ENCODE results near the gene CT47A1.
A peak's percentile ranks its signal among the peaks of the same experiment; 100 is the strongest.
"Not testable (repeated sequence)": the region's sequence is repeated elsewhere in the genome, so short reads cannot be mapped to it uniquely, and the experiment has no call there.

Gene CT47A1

DNA sequence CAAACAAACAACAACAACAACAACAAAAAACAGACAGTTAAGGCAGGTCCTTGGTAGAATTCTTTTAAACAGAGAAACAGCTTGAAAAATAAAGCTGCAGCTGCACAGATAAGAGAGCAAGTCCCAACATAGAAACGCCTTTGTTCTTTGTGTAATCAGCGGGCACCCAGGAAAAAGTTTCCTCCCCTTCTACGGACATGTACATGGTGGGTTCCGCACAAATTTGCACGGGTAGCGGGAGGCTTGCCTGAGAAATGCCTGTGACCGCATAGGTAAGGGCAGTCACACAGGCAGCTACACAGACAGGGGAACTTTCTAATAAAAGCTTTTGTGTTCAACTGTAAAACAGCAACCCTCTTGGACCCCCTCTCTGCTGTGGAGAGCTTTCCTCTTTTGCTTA, 25.7 kb upstream of the CT47A1 start:
- no peaks in the 10 kb centered on the region for H3K27me3 ChIP-seq (replicated peaks; ENCODE audit: control insufficient read depth, insufficient read depth, low read length)
- no peaks in the 10 kb centered on the region for H3K36me3 ChIP-seq (ENCODE audit: control insufficient read depth, insufficient read depth, low read length)
- TF ChIP-seq, protein P1, sequence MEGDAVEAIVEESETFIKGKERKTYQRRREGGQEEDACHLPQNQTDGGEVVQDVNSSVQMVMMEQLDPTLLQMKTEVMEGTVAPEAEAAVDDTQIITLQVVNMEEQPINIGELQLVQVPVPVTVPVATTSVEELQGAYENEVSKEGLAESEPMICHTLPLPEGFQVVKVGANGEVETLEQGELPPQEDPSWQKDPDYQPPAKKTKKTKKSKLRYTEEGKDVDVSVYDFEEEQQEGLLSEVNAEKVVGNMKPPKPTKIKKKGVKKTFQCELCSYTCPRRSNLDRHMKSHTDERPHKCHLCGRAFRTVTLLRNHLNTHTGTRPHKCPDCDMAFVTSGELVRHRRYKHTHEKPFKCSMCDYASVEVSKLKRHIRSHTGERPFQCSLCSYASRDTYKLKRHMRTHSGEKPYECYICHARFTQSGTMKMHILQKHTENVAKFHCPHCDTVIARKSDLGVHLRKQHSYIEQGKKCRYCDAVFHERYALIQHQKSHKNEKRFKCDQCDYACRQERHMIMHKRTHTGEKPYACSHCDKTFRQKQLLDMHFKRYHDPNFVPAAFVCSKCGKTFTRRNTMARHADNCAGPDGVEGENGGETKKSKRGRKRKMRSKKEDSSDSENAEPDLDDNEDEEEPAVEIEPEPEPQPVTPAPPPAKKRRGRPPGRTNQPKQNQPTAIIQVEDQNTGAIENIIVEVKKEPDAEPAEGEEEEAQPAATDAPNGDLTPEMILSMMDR (IDR thresholded peaks at IDR 0.05; ENCODE audit: insufficient read depth, low read length, poor library complexity, severe bottlenecking), result no peak
- no peak overlapping the region for H3K4me3 ChIP-seq (replicated peaks; ENCODE audit: low read depth, low read length)
- DNase-seq (ENCODE audit: extremely low read depth, insufficient read length), result no peak

DNA sequence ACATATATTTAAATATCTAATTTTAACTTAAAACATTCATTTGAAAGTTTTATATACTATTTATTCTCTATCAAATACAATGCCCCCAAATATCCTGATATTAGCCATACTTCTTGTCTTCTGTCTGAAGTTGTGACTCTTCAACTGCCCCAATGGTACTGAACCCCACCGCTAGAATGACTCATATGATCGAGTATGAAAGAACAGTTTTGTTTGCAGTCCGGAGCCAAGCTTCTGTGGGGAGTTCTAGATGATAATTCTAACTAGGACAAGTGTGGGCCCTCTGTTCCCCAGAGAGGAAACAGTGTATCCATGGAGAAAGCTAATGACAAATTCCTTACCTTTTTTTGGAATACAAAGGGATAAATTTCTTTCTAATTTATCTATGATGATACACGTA, 24.7 kb upstream of the CT47A1 start:
- no peaks in the 10 kb centered on the region for H3K27me3 ChIP-seq (replicated peaks; ENCODE audit: control insufficient read depth, insufficient read depth, low read length)
- DNase-seq (ENCODE audit: extremely low read depth, insufficient read length), result no peak
- H3K36me3 ChIP-seq (ENCODE audit: control insufficient read depth, insufficient read depth, low read length), result no peaks in the 10 kb centered on the region
- TF ChIP-seq, protein P1 (IDR thresholded peaks at IDR 0.05; ENCODE audit: insufficient read depth, low read length, poor library complexity, severe bottlenecking), result no peak
- no peak overlapping the region for H3K4me3 ChIP-seq (replicated peaks; ENCODE audit: low read depth, low read length)

DNA sequence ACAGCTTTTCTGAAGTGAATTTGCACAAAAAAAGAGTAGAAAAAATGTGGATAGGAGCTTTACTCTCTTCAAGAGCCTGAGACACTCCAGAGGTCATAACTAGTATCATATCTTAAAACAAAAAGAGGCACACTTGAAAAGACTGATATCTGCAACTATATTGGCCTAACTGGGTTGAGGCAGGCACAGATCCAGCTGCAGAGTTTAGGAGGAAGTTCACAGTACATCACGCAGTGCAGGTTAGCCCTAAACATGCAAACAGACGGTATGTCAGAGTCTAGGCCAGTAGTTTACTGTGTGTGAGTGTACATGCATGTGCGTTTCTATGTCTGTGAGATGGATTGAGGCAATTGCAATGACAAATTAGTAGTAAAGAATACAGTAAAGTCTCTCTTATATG, 24.2 kb upstream of the CT47A1 start:
- Histone ChIP-seq H3K36me3 (ENCODE audit: control insufficient read depth, insufficient read depth, low read length) (no peaks in the 10 kb centered on the region), H3K4me3 (replicated peaks; ENCODE audit: low read depth, low read length) (no peak overlapping the region), H3K27me3 (replicated peaks; ENCODE audit: control insufficient read depth, insufficient read depth, low read length) (no peaks in the 10 kb centered on the region)
- TF ChIP-seq, protein P1 (IDR thresholded peaks at IDR 0.05; ENCODE audit: insufficient read depth, low read length, poor library complexity, severe bottlenecking), result no peak
- no peak for DNase-seq (ENCODE audit: extremely low read depth, insufficient read length)

DNA sequence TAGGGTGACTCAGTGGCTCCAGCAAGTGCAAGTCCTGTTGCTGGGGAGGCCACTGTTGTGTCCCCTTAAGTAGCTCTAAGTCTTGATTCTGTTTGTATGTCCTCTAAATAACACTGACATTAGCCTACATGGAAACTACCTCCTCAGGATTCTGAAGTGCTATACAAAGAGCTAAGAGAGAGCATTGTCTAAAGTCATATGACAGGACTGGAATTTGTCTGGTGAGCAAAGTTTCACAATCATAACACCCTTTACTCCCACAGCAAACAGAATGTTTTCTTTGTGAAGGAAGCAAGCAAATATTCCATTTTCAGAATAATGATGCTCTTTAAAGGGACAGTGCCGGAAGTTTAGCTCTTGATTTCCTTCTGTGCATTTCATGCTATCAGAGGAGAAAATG, 23.4 kb upstream of the CT47A1 start:
- TF ChIP-seq, protein P1 (IDR thresholded peaks at IDR 0.05; ENCODE audit: insufficient read depth, low read length, poor library complexity, severe bottlenecking), result no peak
- no peak for DNase-seq (ENCODE audit: extremely low read depth, insufficient read length)
- Histone ChIP-seq H3K36me3 (ENCODE audit: control insufficient read depth, insufficient read depth, low read length) (no peaks in the 10 kb centered on the region), H3K27me3 (replicated peaks; ENCODE audit: control insufficient read depth, insufficient read depth, low read length) (no peaks in the 10 kb centered on the region), H3K4me3 (replicated peaks; ENCODE audit: low read depth, low read length) (no peak overlapping the region)

DNA sequence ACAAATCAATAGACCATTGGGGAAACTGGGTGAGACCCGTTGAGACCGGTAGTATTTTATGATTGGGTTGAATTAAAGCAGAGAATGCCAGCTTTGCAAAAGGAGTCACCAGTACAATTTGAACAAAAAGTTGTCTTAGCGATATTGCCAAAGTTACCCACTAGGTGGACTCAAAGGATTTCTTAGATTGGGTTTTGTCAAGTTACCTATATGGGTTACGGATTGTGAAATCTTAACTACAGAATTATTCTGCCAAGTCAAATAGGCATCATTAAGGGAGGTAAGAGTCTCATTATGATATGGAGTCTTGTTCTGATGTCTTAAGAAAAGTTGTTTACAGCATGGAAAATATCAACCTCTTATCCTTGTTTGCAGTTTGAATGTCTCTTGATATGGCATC, 15.0 kb upstream of the CT47A1 start:
- Histone ChIP-seq H3K4me3 (replicated peaks; ENCODE audit: low read depth, low read length) (no peak overlapping the region), H3K36me3 (ENCODE audit: control insufficient read depth, insufficient read depth, low read length) (no peaks in the 10 kb centered on the region), H3K27me3 (replicated peaks; ENCODE audit: control insufficient read depth, insufficient read depth, low read length) (no peaks in the 10 kb centered on the region)
- TF ChIP-seq, protein P1 (IDR thresholded peaks at IDR 0.05; ENCODE audit: insufficient read depth, low read length, poor library complexity, severe bottlenecking), result peak; percentile 28
- DNase-seq (ENCODE audit: extremely low read depth, insufficient read length), result no peak

DNA sequence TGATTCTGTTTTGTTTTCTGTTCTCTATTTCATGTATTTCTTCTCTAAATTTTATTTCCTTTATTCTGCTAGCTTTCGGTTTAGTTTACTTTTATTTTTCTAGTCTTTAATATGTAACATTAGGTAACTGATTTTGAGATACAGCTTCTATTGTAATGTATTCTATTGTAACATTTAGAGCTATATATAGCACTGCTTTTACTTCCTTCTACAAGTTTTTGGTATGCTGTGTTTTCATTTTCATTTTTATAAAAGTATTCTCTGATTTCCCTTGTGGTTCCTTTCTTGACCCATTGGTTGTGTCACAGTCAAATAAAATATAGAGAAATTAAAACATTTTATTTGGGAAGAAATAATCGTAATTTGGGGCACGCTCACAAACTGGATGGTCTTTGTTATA, 13.9 kb upstream of the CT47A1 start:
- Histone ChIP-seq H3K4me3 (replicated peaks; ENCODE audit: low read depth, low read length) (no peak overlapping the region), H3K27me3 (replicated peaks; ENCODE audit: control insufficient read depth, insufficient read depth, low read length) (no peaks in the 10 kb centered on the region), H3K36me3 (ENCODE audit: control insufficient read depth, insufficient read depth, low read length) (no peaks in the 10 kb centered on the region)
- TF ChIP-seq, protein P1 (IDR thresholded peaks at IDR 0.05; ENCODE audit: insufficient read depth, low read length, poor library complexity, severe bottlenecking), result no peak
- no peak for DNase-seq (ENCODE audit: extremely low read depth, insufficient read length)

DNA sequence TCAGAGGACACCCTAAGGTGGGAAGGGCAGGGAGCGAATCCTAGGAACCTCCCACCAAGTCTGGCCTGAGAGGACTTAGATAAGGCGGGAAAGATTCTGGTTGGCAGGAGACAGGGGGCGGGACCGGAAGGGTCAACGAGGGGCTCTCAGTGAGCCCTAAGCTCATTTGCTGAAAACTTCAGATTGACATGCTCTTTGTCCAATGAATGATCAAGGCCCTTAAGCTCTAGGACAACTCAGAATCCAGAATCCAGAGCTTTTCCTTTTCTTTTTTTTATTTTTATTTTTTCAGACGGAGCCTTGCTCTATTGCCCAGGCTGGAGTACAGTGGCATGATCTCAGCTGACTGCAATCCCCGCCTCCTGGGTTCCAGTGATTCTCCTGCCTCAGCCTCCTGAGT, 29.1 kb downstream of the CT47A1 start, which contains the start of gene CT47A7:
Gene CT47A7 (minus strand): TSS at position 101 of the 400 bp plus-strand sequence. CDS start 255 bp downstream, outside the sequence.
- H3K36me3 ChIP-seq (ENCODE audit: control insufficient read depth, insufficient read depth, low read length); H3K4me3 ChIP-seq (replicated peaks; ENCODE audit: low read depth, low read length); DNase-seq (ENCODE audit: extremely low read depth, insufficient read length); H3K27me3 ChIP-seq (replicated peaks; ENCODE audit: control insufficient read depth, insufficient read depth, low read length): not testable (repeated sequence)

Data from GM06990 (cell line).